NB4 (cell line): ENCODE data around the gene KIF18A.

Source experiments
- CTCF ChIP-seq: IDR thresholded peaks from one replicate; pipeline ENCODE4 v1.5.1; 2012; ENCODE audit warnings: low read depth, low read length
- MAX ChIP-seq: IDR thresholded peaks from 2 replicates; pipeline ENCODE4 v1.6.1; 2011; ENCODE audit warnings: low read depth, low read length
- MYC ChIP-seq: IDR thresholded peaks from 2 replicates; pipeline ENCODE4 v1.6.1; 2011; ENCODE audit warnings: low read depth, low read length
- POLR2A ChIP-seq: IDR thresholded peaks from 2 replicates; pipeline ENCODE4 v1.6.1; 2011; ENCODE audit warnings: mild to moderate bottlenecking; ENCODE audit not compliant: insufficient read length; ENCODE audit errors: extremely low read depth

- TF ChIP-seq MYC (no peak), POLR2A (no peak), CTCF (no peak), MAX (no peak)
These were observed 8.2 kb downstream of the KIF18A start for GRCh38 chr11:28099715-28100114.
